Suprapubic skin (tissue), 4 donors: ENCODE data around the gene SRSF8.

Experiments used
- EP300 ChIP-seq: sonication (generic); formaldehyde crosslinking; IDR thresholded peaks from one replicate; pipeline ENCODE4 v1.6.1; 2017; ENCODE audit warnings: antibody characterized with exemption
- POLR2A ChIP-seq, 2 donors: fragments of 450-650 bp; IDR thresholded peaks; one replicate each; pipeline ENCODE4 v1.6.1; 2017; ENCODE audit warnings: antibody characterized with exemption in 2 of 2, mild to moderate bottlenecking in 2 of 2, moderate library complexity in 2 of 2
- POLR2AphosphoS5 ChIP-seq, 3 donors: sonication (generic); formaldehyde crosslinking; IDR thresholded peaks; one replicate each; pipeline ENCODE4 v1.6.1; 2017; ENCODE audit warnings: antibody characterized with exemption in 3 of 3
- TF ChIP-seq, protein P1 (sequence below), 2 donors: fragments of 200-600 bp in 1 of 2; fragments of 450-650 bp in 1 of 2; sonication (generic) in 1 of 2; IDR thresholded peaks; one replicate each; pipeline ENCODE4 v1.5.1; 2016 to 2019; ENCODE audit warnings: antibody characterized with exemption in 2 of 2, mild to moderate bottlenecking in 1 of 2, moderate library complexity in 1 of 2

- TF ChIP-seq POLR2A (IDR thresholded peaks at IDR 0.05) = no peak
- TF ChIP-seq, protein P1, sequence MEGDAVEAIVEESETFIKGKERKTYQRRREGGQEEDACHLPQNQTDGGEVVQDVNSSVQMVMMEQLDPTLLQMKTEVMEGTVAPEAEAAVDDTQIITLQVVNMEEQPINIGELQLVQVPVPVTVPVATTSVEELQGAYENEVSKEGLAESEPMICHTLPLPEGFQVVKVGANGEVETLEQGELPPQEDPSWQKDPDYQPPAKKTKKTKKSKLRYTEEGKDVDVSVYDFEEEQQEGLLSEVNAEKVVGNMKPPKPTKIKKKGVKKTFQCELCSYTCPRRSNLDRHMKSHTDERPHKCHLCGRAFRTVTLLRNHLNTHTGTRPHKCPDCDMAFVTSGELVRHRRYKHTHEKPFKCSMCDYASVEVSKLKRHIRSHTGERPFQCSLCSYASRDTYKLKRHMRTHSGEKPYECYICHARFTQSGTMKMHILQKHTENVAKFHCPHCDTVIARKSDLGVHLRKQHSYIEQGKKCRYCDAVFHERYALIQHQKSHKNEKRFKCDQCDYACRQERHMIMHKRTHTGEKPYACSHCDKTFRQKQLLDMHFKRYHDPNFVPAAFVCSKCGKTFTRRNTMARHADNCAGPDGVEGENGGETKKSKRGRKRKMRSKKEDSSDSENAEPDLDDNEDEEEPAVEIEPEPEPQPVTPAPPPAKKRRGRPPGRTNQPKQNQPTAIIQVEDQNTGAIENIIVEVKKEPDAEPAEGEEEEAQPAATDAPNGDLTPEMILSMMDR (IDR thresholded peaks at IDR 0.05) = no peak
- no peak for TF ChIP-seq POLR2AphosphoS5 (IDR thresholded peaks at IDR 0.05)
- no peak for TF ChIP-seq EP300
These were observed 10.3 kb downstream of the SRSF8 start for GRCh38 chr11:95076981-95077380.
